Stimulated activated CD8-positive, alpha-beta memory T cell treated with anti-CD3 and anti-CD28 coated beads, Interleukin-4, amount 100 ng/mL, for 1 hour (primary cell): ENCODE results near the gene BUD31.
"Not testable (repeated sequence)": the region's sequence is repeated elsewhere in the genome, so short reads cannot be mapped to it uniquely, and the experiment has no call there.

ENCODE experiments used
- DNase-seq, 2 donors: peaks; one replicate each; pipeline ENCODE4 v3.0.0-alpha.2; 2020; ENCODE audit warnings: low read depth in 2 of 2, low spot score in 1 of 2

The BUD31 gene

GRCh38 chr7:99408379-99409191, at the start of gene BUD31, which contains the start of gene PDAP1:
BUD31 (plus strand) TSS chr7:99408969; CDS start chr7:99411093, 2,124 bp downstream.
PDAP1 (minus strand) TSS chr7:99408597; CDS start chr7:99408548, 49 bp downstream.
- DNase-seq = peak; percentile 88 to 92

- no peak for DNase-seq
Measured at GRCh38 chr7:99359465-99360154, 49.2 kb upstream of the BUD31 start.

- no peak for DNase-seq
Measured at GRCh38 chr7:99362801-99363200, 46.0 kb upstream of the BUD31 start.

- no peak for DNase-seq
Measured at GRCh38 chr7:99363286-99363685, 45.5 kb upstream of the BUD31 start.

GRCh38 chr7:99365318-99366141, 43.2 kb upstream of the BUD31 start:
- DNase-seq = peak in 1 of 2 donors; percentile 47

- DNase-seq = no peak
Measured at GRCh38 chr7:99366646-99367045, 42.1 kb upstream of the BUD31 start.

GRCh38 chr7:99368750-99369389, 39.9 kb upstream of the BUD31 start:
- DNase-seq = no peak

GRCh38 chr7:99369767-99370391, 38.9 kb upstream of the BUD31 start:
- no peak for DNase-seq

- DNase-seq = no peak
Measured at GRCh38 chr7:99371376-99371920, 37.3 kb upstream of the BUD31 start.

GRCh38 chr7:99372275-99373090, 36.3 kb upstream of the BUD31 start:
- no peak for DNase-seq

GRCh38 chr7:99373091-99374066, 35.4 kb upstream of the BUD31 start:
- DNase-seq = no peak

GRCh38 chr7:99374111-99375064, 34.4 kb upstream of the BUD31 start, which contains the start of gene ARPC1B:
ARPC1B (plus strand) TSS chr7:99374730; CDS start chr7:99385715, 10,985 bp downstream.
- peak; percentile 66 to 71 for DNase-seq

- peak; percentile 25 to 39 for DNase-seq
Measured at GRCh38 chr7:99375070-99375807, 33.5 kb upstream of the BUD31 start.

- DNase-seq = no peak
Measured at GRCh38 chr7:99379043-99379577, 29.7 kb upstream of the BUD31 start.

- DNase-seq = not testable (repeated sequence)
Measured at GRCh38 chr7:99379693-99380031, 29.1 kb upstream of the BUD31 start.
